GM12878 (cell line): ENCODE data around the gene BPIFB4. TPM values are rescaled to one million over a fixed set of nuclear protein-coding genes. Genes with fewer than 3 reads are reported as not detected.
A peak's percentile ranks its signal among the peaks of the same experiment; 100 is the strongest.

Source experiments
- BCL11A ChIP-seq: IDR thresholded peaks from 2 replicates; pipeline ENCODE4 v1.6.1; 2011; ENCODE audit warnings: low read depth, low read length
- BHLHE40 ChIP-seq, 2 experiments: fragments of 450-650 bp in 1 of 2; IDR thresholded peaks; 2 replicates each; pipeline ENCODE4 v1.6.1; 2011 to 2017; ENCODE audit warnings: low read depth in 2 of 2, borderline replicate concordance in 1 of 2, improper control_type of control experiment in 1 of 2, low read length in 1 of 2, mild to moderate bottlenecking in 1 of 2
- ELK1 ChIP-seq: IDR thresholded peaks from 2 replicates; pipeline ENCODE4 v1.6.1; 2012; ENCODE audit warnings: low read depth, low read length, improper control_type of control experiment
- KDM1A ChIP-seq: fragments of 200-600 bp; sonication (generic); IDR thresholded peaks from 2 replicates; pipeline ENCODE4 v1.6.1; 2016; ENCODE audit warnings: borderline replicate concordance
- MEF2A ChIP-seq: IDR thresholded peaks from 2 replicates; pipeline ENCODE4 v1.6.1; 2011; ENCODE audit warnings: low read depth, mild to moderate bottlenecking, low read length, moderate library complexity; ENCODE audit not compliant: insufficient read depth
- MYB ChIP-seq: fragments of 150-350 bp; IDR thresholded peaks from 2 replicates; pipeline ENCODE4 v1.6.1; 2014; ENCODE audit warnings: mild to moderate bottlenecking, low read depth, low read length, borderline replicate concordance
- NFIC ChIP-seq: IDR thresholded peaks from 2 replicates; pipeline ENCODE4 v1.6.1; 2012; ENCODE audit warnings: low read depth, mild to moderate bottlenecking, inconsistent platforms, low read length, moderate library complexity
- RB1 ChIP-seq: fragments of 450-650 bp; formaldehyde crosslinking; IDR thresholded peaks from 2 replicates; pipeline ENCODE4 v1.6.1; 2017; ENCODE audit warnings: mild to moderate bottlenecking, borderline replicate concordance
- REST ChIP-seq: IDR thresholded peaks from 2 replicates; pipeline ENCODE4 v1.6.1; 2012; ENCODE audit warnings: mild to moderate bottlenecking, low read depth, low read length
- RUNX3 ChIP-seq: IDR thresholded peaks from 2 replicates; pipeline ENCODE4 v1.6.1; 2012; ENCODE audit warnings: low read length, inconsistent platforms
- SMAD1 ChIP-seq: fragments of 450-650 bp; IDR thresholded peaks from 2 replicates; pipeline ENCODE4 v1.6.1; 2018; ENCODE audit warnings: mild to moderate bottlenecking, low read depth; ENCODE audit not compliant: partially characterized antibody
- SREBF1 ChIP-seq: IDR thresholded peaks from 2 replicates; pipeline ENCODE4 v1.6.1; 2012; ENCODE audit warnings: mild to moderate bottlenecking, low read length
- TCF12 ChIP-seq: IDR thresholded peaks from 2 replicates; pipeline ENCODE4 v1.6.1; 2011; ENCODE audit warnings: low read depth, mild to moderate bottlenecking, low read length
- USF2 ChIP-seq: IDR thresholded peaks from 2 replicates; pipeline ENCODE4 v1.6.1; 2011; ENCODE audit warnings: low read depth, low read length, improper control_type of control experiment, borderline replicate concordance
- YY1 ChIP-seq: IDR thresholded peaks from 2 replicates; pipeline ENCODE4 v1.6.1; 2011; ENCODE audit warnings: low read depth, mild to moderate bottlenecking, low read length
- ZBTB11 ChIP-seq: fragments of 450-650 bp; formaldehyde crosslinking; IDR thresholded peaks from 2 replicates; pipeline ENCODE4 v1.5.0; 2022; ENCODE audit warnings: mild to moderate bottlenecking, missing genetic modification characterization
- polyA plus RNA-seq, 11 experiments: library from polyadenylated mRNA; depleted of rRNA in 4 of 11; unstranded in 6 of 11; stranded (reverse) in 5 of 11; fragments of >200 nt; fragmentation: Nextera tagmentation in 4 of 11; fragmentation: Illumina TruSeq in 1 of 11; extraction: Ambion mirVana in 4 of 11; extraction: Trizol in 1 of 11; gene quantifications; 1 replicate in 1 of 11; 2 replicates in 10 of 11; pipeline versions ENCODE4 v1.2.1 to v1.2.3, GENCODE V29; 2011 to 2016; ENCODE audit warnings: inconsistent platforms in 2 of 11, missing spikeins in 2 of 11, low read depth in 1 of 11
- total RNA-seq, 4 experiments: library from RNA; depleted of rRNA in 3 of 4; stranded (reverse); fragments of >200 nt in 3 of 4; fragmentation: Illumina TruSeq in 1 of 4; extraction: Trizol in 1 of 4; gene quantifications; 2 replicates each; pipeline versions ENCODE4 v1.2.1 to v1.2.3, GENCODE V29; 2013 to 2021

Gene BPIFB4
- total and polyA plus RNA-seq, 10 of the 15 experiments (the other 5 are each of a cell fraction or from before 2014, with no cell fraction given) = 0.12 TPM; not detected in 9

- TF ChIP-seq ELK1 = no peak
- no peak for TF ChIP-seq TCF12
- TF ChIP-seq ZBTB11 (CRISPR knock-in tag) = no peak
- no peak for TF ChIP-seq KDM1A
- peak; percentile 77 for TF ChIP-seq NFIC
- TF ChIP-seq BHLHE40 (IDR thresholded peaks at IDR 0.05; ENCODE audit: borderline replicate concordance in 1 of 2, low read depth in 2 of 2, low read length in 1 of 2) = peak in 1 of 2 experiments; percentile 11; a peak in 1 of 4 replicates
- TF ChIP-seq RB1 = no peak
- TF ChIP-seq YY1 = peak; percentile 54
- TF ChIP-seq MEF2A = 0 out of 2 replicates have a peak, but pooled peaks have one; percentile 23
- TF ChIP-seq SMAD1 = no peak
- TF ChIP-seq REST = no peak
- TF ChIP-seq BCL11A = peak; percentile 72
- TF ChIP-seq USF2 = no peak
- peak; percentile 94 for TF ChIP-seq RUNX3
- no peak for TF ChIP-seq MYB
- TF ChIP-seq SREBF1 = no peak
- TF ChIP-seq, all 136 proteins: peak for 24
These were observed 40.6 kb downstream of the BPIFB4 start (continued) for GRCh38 chr20:33119725-33120720.
